Activated T-cell treated with anti-CD3 and anti-CD28 coated beads for 48 hours (primary cell): ENCODE results near the gene PTPN20.

ENCODE experiments used
- DNase-seq: peaks from one replicate; pipeline ENCODE4 v3.0.0-alpha.2; 2020; ENCODE audit warnings: low read depth

PTPN20 gene

GRCh38 chr10:47048526-47048905 is 137.3 kb downstream of the PTPN20 start:
- no peak for DNase-seq

- DNase-seq: no peak
Observed at GRCh38 chr10:47049056-47049851, 138.0 kb downstream of the PTPN20 start.

DNA sequence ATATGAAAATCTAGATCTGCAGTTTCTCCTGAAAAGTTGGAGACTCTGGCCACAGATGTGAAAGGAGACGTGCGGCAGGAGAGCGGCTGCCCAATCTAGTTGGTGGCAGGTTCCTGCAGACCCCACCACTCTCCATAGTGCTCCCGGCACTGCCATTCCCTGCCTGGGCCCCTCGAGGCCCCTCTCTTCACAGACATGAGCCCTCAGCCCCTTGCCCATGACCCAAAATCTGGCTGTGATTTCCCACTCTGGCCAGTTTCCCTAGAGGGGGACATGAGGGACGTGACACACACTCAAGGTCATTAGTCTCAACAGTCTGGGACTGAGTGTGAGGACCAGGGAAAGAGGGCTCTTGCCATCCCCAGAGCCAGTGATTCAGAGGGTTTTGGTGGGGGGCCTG is 138.7 kb downstream of the PTPN20 start:
- no peak for DNase-seq

DNA sequence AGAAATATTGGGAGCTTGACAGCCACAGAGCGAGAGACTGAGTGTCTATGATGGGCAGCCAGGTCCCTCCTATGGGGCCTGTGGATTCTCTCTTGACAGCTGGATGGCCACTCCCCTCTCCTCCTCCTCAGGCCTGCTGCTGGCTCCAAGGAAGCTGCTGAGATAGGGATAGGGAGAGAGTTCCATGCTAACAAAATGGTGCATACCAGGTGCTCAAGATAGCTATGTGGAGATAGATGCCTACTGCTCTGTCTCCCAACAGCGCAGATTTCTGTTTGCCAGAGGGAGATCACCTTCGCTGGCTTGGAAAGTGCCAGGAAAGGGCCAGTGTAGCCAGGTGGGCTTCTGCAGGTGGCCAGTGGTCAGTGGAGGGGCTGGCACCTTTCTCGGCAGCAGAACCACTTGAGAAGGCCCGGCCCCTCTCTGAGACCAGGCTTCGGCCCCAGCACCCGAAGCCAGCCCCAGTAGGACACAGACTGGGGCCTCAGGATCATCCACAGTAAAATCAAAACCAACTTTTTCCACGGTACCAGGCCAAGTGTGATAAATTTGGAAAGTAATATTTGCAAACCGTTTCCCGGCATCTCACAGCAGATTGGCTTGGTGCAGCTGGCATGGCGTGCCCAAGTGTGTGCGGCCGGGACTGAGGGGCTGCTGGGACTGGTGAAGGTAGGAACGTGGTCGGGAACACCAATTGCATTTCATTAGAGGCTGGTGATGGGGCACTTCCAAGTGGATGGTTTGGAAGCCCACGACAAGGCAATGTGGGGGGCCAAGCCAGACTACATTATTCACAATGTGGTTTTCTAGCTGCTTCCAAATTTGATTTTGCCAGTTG is 139.6 kb downstream of the PTPN20 start:
- DNase-seq: no peak

- DNase-seq: no peak
Observed at GRCh38 chr10:47051741-47052238, 140.6 kb downstream of the PTPN20 start.
